Muscle layer of duodenum (tissue), 2 donors: ENCODE data around the gene ATP2C2.
"Not testable (repeated sequence)": the region's sequence is repeated elsewhere in the genome, so short reads cannot be mapped to it uniquely, and the experiment has no call there.

ENCODE experiments used
- H3K27ac ChIP-seq: one replicate; pipeline ENCODE4 v1.7.0; 2013; ENCODE audit warnings: mild to moderate bottlenecking, low read length
- H3K27me3 ChIP-seq: one replicate; pipeline ENCODE4 v1.7.0; 2013; ENCODE audit warnings: low read depth, mild to moderate bottlenecking, control low read depth, low read length
- H3K36me3 ChIP-seq, 2 donors: one replicate each; pipeline ENCODE4 v1.7.0; 2013; ENCODE audit warnings: low read length in 2 of 2, control low read depth in 1 of 2, mild to moderate bottlenecking in 1 of 2; ENCODE audit not compliant: insufficient read depth in 2 of 2, control insufficient read depth in 1 of 2
- H3K4me1 ChIP-seq, 2 donors: one replicate each; pipeline ENCODE4 v1.7.0; 2013; ENCODE audit warnings: low read length in 2 of 2, mild to moderate bottlenecking in 2 of 2, control low read depth in 1 of 2, moderate library complexity in 1 of 2; ENCODE audit not compliant: insufficient read depth in 2 of 2, control insufficient read depth in 1 of 2
- H3K4me3 ChIP-seq, 2 donors: one replicate each; pipeline ENCODE4 v1.7.0; 2013; ENCODE audit warnings: low read length in 2 of 2, low read depth in 1 of 2, mild to moderate bottlenecking in 1 of 2
- H3K9me3 ChIP-seq, 2 donors: one replicate each; pipeline ENCODE4 v1.7.0; 2013; ENCODE audit warnings: low read length in 2 of 2, control low read depth in 1 of 2, mild to moderate bottlenecking in 1 of 2; ENCODE audit not compliant: control insufficient read depth in 1 of 2
- donor health status: healthy.

The ATP2C2 gene

GRCh38 chr16:84403435-84403834 is 35.1 kb downstream of the ATP2C2 start:
- H3K27me3 ChIP-seq, H3K27ac ChIP-seq, H3K4me3 ChIP-seq, H3K9me3 ChIP-seq, H3K4me1 ChIP-seq, H3K36me3 ChIP-seq: not testable (repeated sequence)

GRCh38 chr16:84404324-84404723 is 36.0 kb downstream of the ATP2C2 start:
- Histone ChIP-seq H3K4me3 (no peak overlapping the region), H3K36me3 (no peaks in the 10 kb centered on the region), H3K27me3 (peaks cover 4% of the 10 kb centered on the region), H3K4me1 (no peaks in the 10 kb centered on the region), H3K27ac (no peak overlapping the region), H3K9me3 (no peaks in the 10 kb centered on the region)

- no peaks in the 10 kb centered on the region for H3K9me3 ChIP-seq
Observed at GRCh38 chr16:84404936-84405639, 36.8 kb downstream of the ATP2C2 start.

GRCh38 chr16:84406006-84406963 is 37.9 kb downstream of the ATP2C2 start:
- Histone ChIP-seq H3K27ac (no peak overlapping the region), H3K27me3 (peaks cover 4% of the 10 kb centered on the region), H3K36me3 (no peaks in the 10 kb centered on the region)

More at GRCh38 chr16:84404936-84405639, 36.8 kb downstream of the ATP2C2 start:
- H3K36me3 ChIP-seq, result no peaks in the 10 kb centered on the region
- H3K4me3 ChIP-seq, result no peak overlapping the region
- peaks cover 4% of the 10 kb centered on the region for H3K27me3 ChIP-seq
- H3K27ac ChIP-seq, result no peak overlapping the region
- no peaks in the 10 kb centered on the region for H3K4me1 ChIP-seq

GRCh38 chr16:84407588-84408313 is 39.4 kb downstream of the ATP2C2 start:
- no peak overlapping the region for H3K27ac ChIP-seq
- H3K9me3 ChIP-seq, result no peaks in the 10 kb centered on the region
- no peaks in the 10 kb centered on the region for H3K36me3 ChIP-seq
- H3K27me3 ChIP-seq, result peaks cover 4% of the 10 kb centered on the region
- H3K4me1 ChIP-seq, result no peaks in the 10 kb centered on the region
- no peak overlapping the region for H3K4me3 ChIP-seq

More at GRCh38 chr16:84406006-84406963, 37.9 kb downstream of the ATP2C2 start:
- Histone ChIP-seq H3K4me3 (no peak overlapping the region), H3K4me1 (no peaks in the 10 kb centered on the region), H3K9me3 (no peaks in the 10 kb centered on the region)

GRCh38 chr16:84408314-84408690 is 40.0 kb downstream of the ATP2C2 start:
- Histone ChIP-seq H3K36me3 (no peaks in the 10 kb centered on the region), H3K4me3 (no peak overlapping the region), H3K27me3 (peaks cover 4% of the 10 kb centered on the region), H3K4me1 (no peaks in the 10 kb centered on the region), H3K27ac (no peak overlapping the region), H3K9me3 (no peaks in the 10 kb centered on the region)

GRCh38 chr16:84408856-84409255 is 40.5 kb downstream of the ATP2C2 start:
- H3K36me3 ChIP-seq, result no peaks in the 10 kb centered on the region
- no peak overlapping the region for H3K27ac ChIP-seq
- H3K4me1 ChIP-seq, result no peaks in the 10 kb centered on the region
- H3K27me3 ChIP-seq, result peaks cover 4% of the 10 kb centered on the region
- H3K4me3 ChIP-seq, result no peak overlapping the region
- H3K9me3 ChIP-seq, result no peaks in the 10 kb centered on the region

GRCh38 chr16:84410361-84411138 is 42.2 kb downstream of the ATP2C2 start:
- no peak overlapping the region for H3K27ac ChIP-seq
- H3K4me1 ChIP-seq, result no peaks in the 10 kb centered on the region
- no peaks in the 10 kb centered on the region for H3K9me3 ChIP-seq
- no peak overlapping the region for H3K4me3 ChIP-seq
- no peaks in the 10 kb centered on the region for H3K36me3 ChIP-seq
- peaks cover 4% of the 10 kb centered on the region for H3K27me3 ChIP-seq

- no peaks in the 10 kb centered on the region for H3K9me3 ChIP-seq
- no peaks in the 10 kb centered on the region for H3K4me1 ChIP-seq
- H3K4me3 ChIP-seq, result no peak overlapping the region
- no peaks in the 10 kb centered on the region for H3K27me3 ChIP-seq
- no peaks in the 10 kb centered on the region for H3K36me3 ChIP-seq
- no peak overlapping the region for H3K27ac ChIP-seq
Observed at GRCh38 chr16:84411768-84412167, 43.4 kb downstream of the ATP2C2 start.

- H3K27me3 ChIP-seq, result no peaks in the 10 kb centered on the region
- no peaks in the 10 kb centered on the region for H3K36me3 ChIP-seq
- no peaks in the 10 kb centered on the region for H3K9me3 ChIP-seq
- H3K4me3 ChIP-seq, result no peak overlapping the region
- H3K27ac ChIP-seq, result no peak overlapping the region
- no peaks in the 10 kb centered on the region for H3K4me1 ChIP-seq
Observed at GRCh38 chr16:84412262-84412661, 43.9 kb downstream of the ATP2C2 start.
